HCT116 (cell line): ENCODE results near the gene ZNF581. TPM values are rescaled to one million over a fixed set of nuclear protein-coding genes. Genes with fewer than 3 reads are reported as not detected.

Source experiments
- ATAC-seq: fragments of 200-7000 bp; cut with Tn5 transposase; 2 replicates; pipeline ENCODE4 v1.9.1; 2020; ENCODE audit warnings: mild to moderate bottlenecking, moderate library complexity
- BruUV-seq: library from RNA; stranded (reverse); fragments of 400-500 nt; replicated peaks from 2 replicates; lab custom pipeline; 2021; lab: Mats Ljungman, UMichigan
- CTCF ChIA-PET: fragments of 300-600 bp; sonication (Branson Sonifier 250); formaldehyde crosslinking; loops from one replicate; lab custom pipeline; 2021; ENCODE audit warnings: antibody characterized with exemption; lab: Charles Lee
- POLR2A ChIA-PET: fragments of 300-600, 350-600 bp; sonication (Branson Sonifier 250); formaldehyde crosslinking; loops from one replicate; lab custom pipeline; 2021; ENCODE audit warnings: antibody characterized with exemption; lab: Charles Lee
- RAD21 ChIA-PET, 2 experiments: fragments of 300-600 bp; sonication (Branson Sonifier 250); formaldehyde crosslinking; loops; one replicate each; lab custom pipeline; 2023; ENCODE audit warnings: low total read pairs in 2 of 2; ENCODE audit not compliant: uncharacterized antibody in 2 of 2, unreplicated experiment in 2 of 2, low non-redundant PET in 1 of 2; lab: Charles Lee
- DNase-seq: peaks from one replicate; pipeline ENCODE4 v3.0.0-alpha.2; 2010; ENCODE audit warnings: low read depth, low spot score
- H2AFZ ChIP-seq: fragments of 200-600 bp; shearing (Covaris generic), sonication (generic); 2 replicates; pipeline ENCODE4 v1.6.1; 2017; ENCODE audit warnings: low read depth, mixed run types, mixed read lengths, antibody characterized with exemption, low read length; ENCODE audit not compliant: poor library complexity, severe bottlenecking
- H3K27ac ChIP-seq: 2 replicates; pipeline ENCODE4 v1.5.1; 2012; ENCODE audit warnings: low read depth, low read length
- H3K27me3 ChIP-seq: fragments of 200-600 bp; sonication (generic); 2 replicates; pipeline ENCODE4 v1.6.1; 2016; ENCODE audit warnings: mixed run types, low read length, mixed read lengths; ENCODE audit not compliant: insufficient read depth
- H3K36me3 ChIP-seq, 2 experiments: fragments of 200-500 bp in 1 of 2; fragments of 200-600 bp in 1 of 2; sonication (Bioruptor generic) in 1 of 2; sonication (generic) in 1 of 2; 2 replicates each; pipeline versions ENCODE4 v1.5.1 to v1.6.1; 2014 to 2016; ENCODE audit warnings: low read length in 2 of 2, inconsistent platforms in 1 of 2, mixed read lengths in 1 of 2, mixed run types in 1 of 2; ENCODE audit not compliant: insufficient read depth in 2 of 2, control insufficient read depth in 1 of 2
- H3K4me1 ChIP-seq, 2 experiments: fragments of 200-600 bp in 1 of 2; sonication (generic) in 1 of 2; 2 replicates each; pipeline versions ENCODE4 v1.5.1 to v1.6.1; 2012 to 2017; ENCODE audit warnings: low read length in 2 of 2, inconsistent platforms in 1 of 2, mild to moderate bottlenecking in 1 of 2, mixed read lengths in 1 of 2, mixed run types in 1 of 2, moderate library complexity in 1 of 2; ENCODE audit not compliant: insufficient read depth in 2 of 2, control insufficient read depth in 1 of 2
- H3K4me2 ChIP-seq: fragments of 200-600 bp; sonication (generic); 2 replicates; pipeline ENCODE4 v1.6.1; 2017; ENCODE audit warnings: mixed run types, low read length, mixed read lengths
- H3K4me3 ChIP-seq, 2 experiments: fragments of 200-600 bp in 1 of 2; sonication (generic) in 1 of 2; replicated peaks in 1 of 2; 2 replicates each; pipeline ENCODE4 v1.5.1; 2011 to 2016; ENCODE audit warnings: low read length in 2 of 2, control low read depth in 1 of 2, low read depth in 1 of 2, mild to moderate bottlenecking in 1 of 2, mixed read lengths in 1 of 2, mixed run types in 1 of 2
- H3K79me2 ChIP-seq: fragments of 200-600 bp; sonication (generic); 2 replicates; pipeline ENCODE4 v1.6.1; 2017; ENCODE audit warnings: mild to moderate bottlenecking, mixed run types, low read length, moderate library complexity, mixed read lengths; ENCODE audit not compliant: insufficient read depth
- H3K9ac ChIP-seq: fragments of 200-600 bp; sonication (generic); 2 replicates; pipeline ENCODE4 v1.6.1; 2016; ENCODE audit warnings: low read length, mixed read lengths
- H3K9me2 ChIP-seq: fragments of 200-600 bp; sonication (generic), shearing (Covaris generic); 2 replicates; pipeline ENCODE4 v1.6.1; 2017; ENCODE audit warnings: mixed run types, mild to moderate bottlenecking, moderate library complexity; ENCODE audit not compliant: insufficient read depth
- H3K9me3 ChIP-seq, 2 experiments: fragments of 200-500 bp in 1 of 2; fragments of 200-600 bp in 1 of 2; sonication (Bioruptor generic) in 1 of 2; sonication (generic) in 1 of 2; 2 replicates each; pipeline ENCODE4 v1.6.1; 2014 to 2017; ENCODE audit warnings: low read length in 2 of 2, mixed read lengths in 2 of 2, inconsistent platforms in 1 of 2, low read depth in 1 of 2, mild to moderate bottlenecking in 1 of 2, mixed run types in 1 of 2, moderate library complexity in 1 of 2; ENCODE audit not compliant: control insufficient read depth in 1 of 2, insufficient read depth in 1 of 2
- H4K20me1 ChIP-seq: fragments of 200-600 bp; sonication (generic), shearing (Covaris generic); 2 replicates; pipeline ENCODE4 v1.6.1; 2017; ENCODE audit warnings: mixed run types, mild to moderate bottlenecking, moderate library complexity; ENCODE audit not compliant: insufficient read depth
- ATF3 ChIP-seq: IDR thresholded peaks from 2 replicates; pipeline ENCODE4 v1.6.1; 2012
- CBX3 ChIP-seq: IDR thresholded peaks from 2 replicates; pipeline ENCODE4 v1.6.1; 2012; ENCODE audit warnings: low read depth
- CEBPB ChIP-seq: IDR thresholded peaks from 2 replicates; pipeline ENCODE4 v1.6.1; 2012; ENCODE audit warnings: low read depth
- CTCF ChIP-seq, 3 experiments: fragments of 200-600 bp in 1 of 3; sonication (generic) in 1 of 3; IDR thresholded peaks in 2 of 3; conservative IDR thresholded peaks in 1 of 3; 2 replicates each; pipeline ENCODE4 v1.5.1; 2012 to 2017; ENCODE audit warnings: low read depth in 2 of 3, low read length in 2 of 3, antibody characterized with exemption in 1 of 3, borderline replicate concordance in 1 of 3, control low read depth in 1 of 3, mild to moderate bottlenecking in 1 of 3, mixed read lengths in 1 of 3, mixed run types in 1 of 3, moderate library complexity in 1 of 3; ENCODE audit not compliant: insufficient read depth in 1 of 3
- EGR1 ChIP-seq: IDR thresholded peaks from 2 replicates; pipeline ENCODE4 v1.6.1; 2012; ENCODE audit warnings: low read depth
- ELF1 ChIP-seq: IDR thresholded peaks from 2 replicates; pipeline ENCODE4 v1.6.1; 2012; ENCODE audit warnings: low read depth, borderline replicate concordance
- EZH2 ChIP-seq: fragments of 200-600 bp; sonication (generic); IDR thresholded peaks from 2 replicates; pipeline ENCODE4 v1.6.1; 2017; ENCODE audit warnings: antibody characterized with exemption, mixed run types
- EZH2phosphoT487 ChIP-seq: fragments of 200-600 bp; IDR thresholded peaks from 2 replicates; pipeline ENCODE4 v1.6.1; 2018; ENCODE audit warnings: antibody characterized with exemption, borderline replicate concordance
- FOSL1 ChIP-seq: IDR thresholded peaks from 2 replicates; pipeline ENCODE4 v1.6.1; 2012; ENCODE audit warnings: low read depth
- MAX ChIP-seq: IDR thresholded peaks from 2 replicates; pipeline ENCODE4 v1.6.1; 2012
- POLR2A ChIP-seq: IDR thresholded peaks from 2 replicates; pipeline ENCODE4 v1.7.0; 2011; ENCODE audit warnings: borderline replicate concordance; ENCODE audit not compliant: insufficient read depth, insufficient read length; ENCODE audit errors: extremely low read depth
- POLR2AphosphoS5 ChIP-seq: IDR thresholded peaks from 2 replicates; pipeline ENCODE4 v1.6.1; 2011; ENCODE audit warnings: mild to moderate bottlenecking, low read depth, low read length, moderate library complexity
- RAD21 ChIP-seq: IDR thresholded peaks from 2 replicates; pipeline ENCODE4 v1.6.1; 2012; ENCODE audit warnings: low read depth, mild to moderate bottlenecking
- SIN3A ChIP-seq: IDR thresholded peaks from 2 replicates; pipeline ENCODE4 v1.6.1; 2012; ENCODE audit warnings: low read depth
- SP1 ChIP-seq: IDR thresholded peaks from 2 replicates; pipeline ENCODE4 v1.6.1; 2012; ENCODE audit warnings: low read depth
- TCF7L2 ChIP-seq: IDR thresholded peaks from 2 replicates; pipeline ENCODE4 v1.7.0; 2011; ENCODE audit warnings: borderline replicate concordance, inconsistent platforms; ENCODE audit not compliant: insufficient read depth, insufficient read length; ENCODE audit errors: extremely low read depth
- ZBTB33 ChIP-seq: IDR thresholded peaks from 2 replicates; pipeline ENCODE4 v1.6.1; 2011; ENCODE audit warnings: mild to moderate bottlenecking, low read length, moderate library complexity; ENCODE audit not compliant: insufficient replicate concordance; ENCODE audit errors: extremely low read depth
- ZFX ChIP-seq: fragments of 450-650 bp; IDR thresholded peaks from 2 replicates; pipeline ENCODE4 v1.6.1; 2017
- intact Hi-C: fragments of 100-400 bp; cut with micrococcal nuclease; formaldehyde crosslinking; loops from 2 replicates; pipeline ENCODE4 v1.10.0; 2022
- total RNA-seq: library from RNA; stranded (reverse); gene quantifications from one replicate; pipeline ENCODE4 v1.2.1, GENCODE V29; 2021; ENCODE audit not compliant: unreplicated experiment

ZNF581 gene
- total RNA-seq, 1 experiment from 2014 or later = 44.4 TPM

GRCh38 chr19:55656552-55656951 lies 13.1 kb downstream of the ZNF581 start (continued):
- no peak for TF ChIP-seq ZBTB33

GRCh38 chr19:55656988-55657747 lies 13.7 kb downstream of the ZNF581 start:
- peaks cover 70% of the 10 kb centered on the region for H3K79me2 ChIP-seq
- H3K9me2 ChIP-seq = no peaks in the 10 kb centered on the region
- peak overlapping the region; percentile 99 for H3K27ac ChIP-seq
- ChIA-PET CTCF (interaction anchor here (2.9 kb wide), 1 partner anchor 14 kb away, joined by 15 read pairs; no protein-coding TSS in a partner anchor), POLR2A (no interaction called here), RAD21 (no interaction called here)
- H4K20me1 ChIP-seq = no peaks in the 10 kb centered on the region; the same call in 1 of the 2 replicates
- H3K36me3 ChIP-seq = peaks cover 27 to 35% of the 10 kb centered on the region in 2 experiments; a peak in 3 of 4 replicates
- H3K27me3 ChIP-seq = no peaks in the 10 kb centered on the region
- DNase-seq = no peak
- H3K9ac ChIP-seq = peak overlapping the region; percentile 99
- intact Hi-C loops = no loop called here
- H2AFZ ChIP-seq = no peak overlapping the region
- peak overlapping the region; percentile 93 to 94; a peak in 3 of 4 replicates for H3K4me3 ChIP-seq
- peaks cover 18 to 29% of the 10 kb centered on the region in 2 experiments; a peak in 3 of 4 replicates for H3K4me1 ChIP-seq
- ATAC-seq = no peak
- no TSS peak for BruUV-seq
- TF ChIP-seq POLR2A (no peak), RAD21 (no peak), MAX (no peak), SIN3A (no peak), CBX3 (no peak), CEBPB (no peak), TCF7L2 (no peak), ZFX (no peak), EZH2 (no peak), ELF1 (no peak), ATF3 (no peak), EZH2phosphoT487 (no peak), POLR2AphosphoS5 (no peak), FOSL1 (no peak), CTCF (IDR thresholded peaks at IDR 0.05 in 2 of 3, conservative IDR thresholded peaks at IDR 0.05 in 1 of 3; ENCODE audit: borderline replicate concordance in 1 of 3, insufficient read depth in 1 of 3, low read depth in 2 of 3, low read length in 2 of 3) (no peak), EGR1 (no peak), SP1 (no peak)
- H3K4me2 ChIP-seq = peak overlapping the region; percentile 79
- no peaks in the 10 kb centered on the region for H3K9me3 ChIP-seq
